MCF 10A (cell line): Measurements from ENCODE around the gene HELZ. TPM values are rescaled to one million over a fixed set of nuclear protein-coding genes. Genes with fewer than 3 reads are reported as not detected.

Experiments
- BruUV-seq: library from RNA; stranded (reverse); fragments of 400-500 nt; replicated peaks from 2 replicates; lab custom pipeline; 2021; lab: Mats Ljungman, UMichigan
- CTCF ChIA-PET: fragments of 300-600 bp; sonication (Branson Sonifier 250); formaldehyde crosslinking; extraction: SDS; loops from one replicate; lab custom pipeline; 2021; ENCODE audit warnings: antibody characterized with exemption, inconsistent platforms; lab: Yijun Ruan, JAX
- POLR2A ChIA-PET: fragments of 300-600, 350-650 bp; sonication (Branson Sonifier 250); formaldehyde crosslinking; extraction: SDS; loops from one replicate; lab custom pipeline; 2020; ENCODE audit warnings: antibody characterized with exemption, inconsistent platforms; lab: Yijun Ruan, JAX
- DNase-seq: peaks from one replicate; pipeline ENCODE4 v3.0.0-alpha.2; 2018; ENCODE audit not compliant: unreplicated experiment
- H3K27ac Mint-ChIP-seq: one replicate; pipeline ENCODE4 v1.8.0; 2022; ENCODE audit warnings: mild to moderate bottlenecking, low read depth, mixed read lengths; ENCODE audit not compliant: unreplicated experiment
- H3K27me3 Mint-ChIP-seq: one replicate; pipeline ENCODE4 v1.8.0; 2022; ENCODE audit warnings: mixed read lengths; ENCODE audit not compliant: insufficient read depth, unreplicated experiment
- H3K36me3 Mint-ChIP-seq: one replicate; pipeline ENCODE4 v1.8.0; 2022; ENCODE audit warnings: mild to moderate bottlenecking, moderate library complexity, mixed read lengths; ENCODE audit not compliant: insufficient read depth, unreplicated experiment
- H3K4me1 Mint-ChIP-seq: one replicate; pipeline ENCODE4 v1.8.0; 2022; ENCODE audit warnings: mixed read lengths; ENCODE audit not compliant: insufficient read depth, unreplicated experiment
- H3K4me3 Mint-ChIP-seq: one replicate; pipeline ENCODE4 v1.8.0; 2022; ENCODE audit warnings: mild to moderate bottlenecking, moderate library complexity, mixed read lengths; ENCODE audit not compliant: unreplicated experiment
- H3K9me3 Mint-ChIP-seq: one replicate; pipeline ENCODE4 v1.8.0; 2022; ENCODE audit warnings: mixed read lengths; ENCODE audit not compliant: unreplicated experiment
- intact Hi-C: fragments of 100-400 bp; cut with micrococcal nuclease; formaldehyde crosslinking; loops from 2 replicates; pipeline ENCODE4 v1.14.1; 2022
- total RNA-seq: library from RNA; stranded (reverse); gene quantifications from 2 replicates; pipeline ENCODE4 v1.2.3, GENCODE V29; 2022
- TF ChIP-seq, protein P1 (sequence below): fragments of 200-600 bp; IDR thresholded peaks from one replicate; pipeline ENCODE4 v1.8.0; 2022; ENCODE audit warnings: antibody characterized with exemption, mild to moderate bottlenecking; ENCODE audit not compliant: unreplicated experiment

HELZ gene
- total RNA-seq, 1 experiment from 2014 or later = 71.7 TPM

GRCh38 chr17:67125924-67126323 lies 119.1 kb downstream of the HELZ start:
- Mint-ChIP-seq H3K36me3 (peaks cover 62% of the 10 kb centered on the region), H3K4me1 (no peaks in the 10 kb centered on the region), H3K27me3 (no peaks in the 10 kb centered on the region), H3K27ac (no peak overlapping the region), H3K9me3 (no peaks in the 10 kb centered on the region), H3K4me3 (no peak overlapping the region)
- ChIA-PET CTCF (interaction anchor here (0.6 to 1.1 kb wide), 2 partner anchors 95 to 183 kb away, joined by 3 read pairs; no protein-coding TSS in a partner anchor), POLR2A (interaction anchor here (1.1 to 2.1 kb wide), 2 partner anchors 14 to 19 kb away, joined by 4 to 6 read pairs; no protein-coding TSS in a partner anchor)
- DNase-seq = no peak
- TF ChIP-seq, protein P1, sequence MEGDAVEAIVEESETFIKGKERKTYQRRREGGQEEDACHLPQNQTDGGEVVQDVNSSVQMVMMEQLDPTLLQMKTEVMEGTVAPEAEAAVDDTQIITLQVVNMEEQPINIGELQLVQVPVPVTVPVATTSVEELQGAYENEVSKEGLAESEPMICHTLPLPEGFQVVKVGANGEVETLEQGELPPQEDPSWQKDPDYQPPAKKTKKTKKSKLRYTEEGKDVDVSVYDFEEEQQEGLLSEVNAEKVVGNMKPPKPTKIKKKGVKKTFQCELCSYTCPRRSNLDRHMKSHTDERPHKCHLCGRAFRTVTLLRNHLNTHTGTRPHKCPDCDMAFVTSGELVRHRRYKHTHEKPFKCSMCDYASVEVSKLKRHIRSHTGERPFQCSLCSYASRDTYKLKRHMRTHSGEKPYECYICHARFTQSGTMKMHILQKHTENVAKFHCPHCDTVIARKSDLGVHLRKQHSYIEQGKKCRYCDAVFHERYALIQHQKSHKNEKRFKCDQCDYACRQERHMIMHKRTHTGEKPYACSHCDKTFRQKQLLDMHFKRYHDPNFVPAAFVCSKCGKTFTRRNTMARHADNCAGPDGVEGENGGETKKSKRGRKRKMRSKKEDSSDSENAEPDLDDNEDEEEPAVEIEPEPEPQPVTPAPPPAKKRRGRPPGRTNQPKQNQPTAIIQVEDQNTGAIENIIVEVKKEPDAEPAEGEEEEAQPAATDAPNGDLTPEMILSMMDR = no peak
- intact Hi-C loops = no loop called here
- no TSS peak for BruUV-seq

GRCh38 chr17:67125417-67125816 lies 119.6 kb downstream of the HELZ start:
- Mint-ChIP-seq H3K36me3 (peaks cover 65% of the 10 kb centered on the region), H3K4me3 (no peak overlapping the region), H3K27ac (no peak overlapping the region), H3K27me3 (no peaks in the 10 kb centered on the region), H3K9me3 (no peaks in the 10 kb centered on the region), H3K4me1 (no peaks in the 10 kb centered on the region)
- intact Hi-C loops = no loop called here
- no peak for DNase-seq
- TF ChIP-seq, protein P1 = no peak
- CTCF ChIA-PET = no interaction called here
- POLR2A ChIA-PET = interaction anchor here (1.1 kb wide), 1 partner anchor 18 kb away, joined by 4 read pairs; no protein-coding TSS in a partner anchor
- BruUV-seq = no TSS peak

DNA sequence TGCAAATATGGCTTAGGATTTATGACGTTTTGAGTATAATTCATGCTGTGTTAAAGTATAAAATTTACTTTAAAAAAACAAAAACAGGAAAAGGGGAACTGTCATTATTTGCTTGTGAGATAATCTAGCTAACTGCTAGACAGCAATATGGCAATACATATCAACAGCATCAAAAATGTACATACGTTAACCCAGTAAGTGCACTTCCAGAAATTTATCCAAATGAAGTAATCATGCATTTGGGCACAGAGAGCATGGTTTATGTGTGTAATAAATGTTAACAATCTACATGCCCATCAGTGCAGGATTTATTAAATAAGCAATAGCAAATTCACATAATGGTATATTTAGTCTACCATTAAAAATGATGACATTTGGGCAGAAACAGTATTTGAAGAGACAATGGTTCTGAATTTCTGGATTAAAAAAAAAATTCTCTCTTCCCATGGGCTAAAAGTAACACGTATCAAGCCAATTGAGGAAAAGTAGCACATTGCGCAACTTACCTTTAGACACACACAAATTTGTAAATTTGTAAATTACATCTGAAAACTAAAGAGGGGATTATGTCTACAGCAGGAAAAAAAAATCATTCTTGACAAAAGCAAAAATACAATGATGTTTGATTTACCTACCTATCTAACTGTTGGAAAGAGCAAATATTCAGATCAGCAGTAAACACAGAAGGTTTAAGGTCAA lies 120.4 kb downstream of the HELZ start:
- H3K9me3 Mint-ChIP-seq = no peaks in the 10 kb centered on the region
- ChIA-PET POLR2A (no interaction called here), CTCF (no interaction called here)

GRCh38 chr17:67123699-67124098 lies 121.3 kb downstream of the HELZ start:
- Mint-ChIP-seq H3K4me3 (no peak overlapping the region), H3K36me3 (peaks cover 82% of the 10 kb centered on the region), H3K27me3 (no peaks in the 10 kb centered on the region), H3K9me3 (no peaks in the 10 kb centered on the region), H3K4me1 (no peaks in the 10 kb centered on the region), H3K27ac (no peak overlapping the region)
- intact Hi-C loops = no loop called here
- DNase-seq = no peak
- POLR2A ChIA-PET = no interaction called here
- CTCF ChIA-PET = interaction anchor here (0.7 kb wide), 1 partner anchor 46 kb away, joined by 3 read pairs; no protein-coding TSS in a partner anchor
- BruUV-seq = no TSS peak
- TF ChIP-seq, protein P1 = no peak

More for the DNA sequence above, 120.4 kb downstream of the HELZ start:
- Mint-ChIP-seq H3K27me3 (no peaks in the 10 kb centered on the region), H3K4me3 (no peak overlapping the region), H3K36me3 (peaks cover 73% of the 10 kb centered on the region), H3K27ac (no peak overlapping the region), H3K4me1 (no peaks in the 10 kb centered on the region)
- TF ChIP-seq, protein P1 = no peak
- intact Hi-C loops = no loop called here
- no peak for DNase-seq
- BruUV-seq = no TSS peak
